ENCODE results near the gene ERN1.

GRCh38 chr17:64145375-64145750 is 15.4 kb upstream of the ERN1 start:
- TF ChIP-seq SIN3A (conservative IDR thresholded peaks at IDR 0.05 in 1 of 2, IDR thresholded peaks at IDR 0.05 in 1 of 2; ENCODE audit: low read depth in 1 of 2, low read length in 2 of 2) (no peak; a peak in 1 of 4 replicates), BACH1 (IDR thresholded peaks at IDR 0.05; ENCODE audit: low read length) (no peak), POLR2AphosphoS5 (IDR thresholded peaks at IDR 0.05; ENCODE audit: low read depth, low read length) (no peak), CEBPB (IDR thresholded peaks at IDR 0.05; ENCODE audit: low read depth, low read length) (no peak), CTCF (IDR thresholded peaks at IDR 0.05; ENCODE audit: control extremely low read depth in 1 of 3, insufficient read depth in 1 of 3, low read depth in 1 of 3, low read length in 3 of 3) (no peak), SP2 (IDR thresholded peaks at IDR 0.05; ENCODE audit: low read length) (no peak), TBP (IDR thresholded peaks at IDR 0.05; ENCODE audit: low read depth, low read length) (no peak), RFX5 (IDR thresholded peaks at IDR 0.05; ENCODE audit: borderline replicate concordance, low read depth, low read length) (no peak), EZH2 (IDR thresholded peaks at IDR 0.05; ENCODE audit: low read depth, low read length, severe bottlenecking) (no peak)
- TF ChIP-seq, protein P1, sequence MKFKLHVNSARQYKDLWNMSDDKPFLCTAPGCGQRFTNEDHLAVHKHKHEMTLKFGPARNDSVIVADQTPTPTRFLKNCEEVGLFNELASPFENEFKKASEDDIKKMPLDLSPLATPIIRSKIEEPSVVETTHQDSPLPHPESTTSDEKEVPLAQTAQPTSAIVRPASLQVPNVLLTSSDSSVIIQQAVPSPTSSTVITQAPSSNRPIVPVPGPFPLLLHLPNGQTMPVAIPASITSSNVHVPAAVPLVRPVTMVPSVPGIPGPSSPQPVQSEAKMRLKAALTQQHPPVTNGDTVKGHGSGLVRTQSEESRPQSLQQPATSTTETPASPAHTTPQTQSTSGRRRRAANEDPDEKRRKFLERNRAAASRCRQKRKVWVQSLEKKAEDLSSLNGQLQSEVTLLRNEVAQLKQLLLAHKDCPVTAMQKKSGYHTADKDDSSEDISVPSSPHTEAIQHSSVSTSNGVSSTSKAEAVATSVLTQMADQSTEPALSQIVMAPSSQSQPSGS (IDR thresholded peaks at IDR 0.05; ENCODE audit: low read length): no peak; the same call in 1 of the 2 replicates
